HG02973 (cell line): ENCODE measurements around the gene TAF5L.
A peak's percentile ranks its signal among the peaks of the same experiment; 100 is the strongest.
"Not testable (repeated sequence)": the region's sequence is repeated elsewhere in the genome, so short reads cannot be mapped to it uniquely, and the experiment has no call there.

ENCODE experiments used
- ATAC-seq: cut with Tn5 transposase; IDR thresholded peaks from one replicate; pipeline ENCODE4 v1.9.1; 2021; ENCODE audit warnings: moderate library complexity; ENCODE audit not compliant: unreplicated experiment

TAF5L gene

GRCh38 chr1:229570891-229571516 lies 54.9 kb downstream of the TAF5L start:
- no peak for ATAC-seq

- no peak for ATAC-seq
These were observed 55.6 kb downstream of the TAF5L start for GRCh38 chr1:229570305-229570704.

GRCh38 chr1:229567109-229567868 lies 58.6 kb downstream of the TAF5L start:
- no peak for ATAC-seq

- no peak for ATAC-seq
These were observed 62.2 kb downstream of the TAF5L start for GRCh38 chr1:229563701-229564100.

- no peak for ATAC-seq
These were observed 62.7 kb downstream of the TAF5L start for GRCh38 chr1:229563241-229563640.

- no peak for ATAC-seq
These were observed 63.2 kb downstream of the TAF5L start for GRCh38 chr1:229562686-229563085.

GRCh38 chr1:229561141-229561540 lies 64.8 kb downstream of the TAF5L start:
- no peak for ATAC-seq

- not testable (repeated sequence) for ATAC-seq
These were observed 65.8 kb downstream of the TAF5L start for GRCh38 chr1:229560124-229560523.

GRCh38 chr1:229559336-229559801 lies 66.6 kb downstream of the TAF5L start:
- ATAC-seq: not testable (repeated sequence)

GRCh38 chr1:229558460-229559335 lies 67.2 kb downstream of the TAF5L start, which contains the start of gene ABCB10:
Gene ABCB10, minus strand, starts transcription at chr1:229558707. Its CDS starts 55 bp downstream, at chr1:229558652.
- peak; percentile 64 for ATAC-seq

GRCh38 chr1:229557913-229558414 lies 68.0 kb downstream of the TAF5L start:
- peak; percentile 33 for ATAC-seq

GRCh38 chr1:229557200-229557850 lies 68.6 kb downstream of the TAF5L start:
- ATAC-seq: no peak

- ATAC-seq: no peak
These were observed 70.9 kb downstream of the TAF5L start for GRCh38 chr1:229554886-229555621.

GRCh38 chr1:229553621-229554130 lies 72.2 kb downstream of the TAF5L start:
- no peak for ATAC-seq

GRCh38 chr1:229552732-229553131 lies 73.2 kb downstream of the TAF5L start:
- ATAC-seq: no peak

GRCh38 chr1:229550812-229551567 lies 74.9 kb downstream of the TAF5L start:
- ATAC-seq: no peak

GRCh38 chr1:229547542-229547941 lies 78.4 kb downstream of the TAF5L start:
- no peak for ATAC-seq

GRCh38 chr1:229544587-229544986 lies 81.3 kb downstream of the TAF5L start:
- ATAC-seq: no peak
